VCaP (cell line): ENCODE results near the gene LPCAT4.
A peak's percentile ranks its signal among the peaks of the same experiment; 100 is the strongest.

ENCODE experiments used
- H3K27ac ChIP-seq: fragments of 450-650 bp; 2 replicates; pipeline ENCODE4 v1.5.1; 2017
- TF ChIP-seq, protein P1 (sequence below): fragments of 450-650 bp; conservative IDR thresholded peaks from 2 replicates; pipeline ENCODE4 v1.5.1; 2017; ENCODE audit warnings: mild to moderate bottlenecking, moderate library complexity

LPCAT4 gene

DNA sequence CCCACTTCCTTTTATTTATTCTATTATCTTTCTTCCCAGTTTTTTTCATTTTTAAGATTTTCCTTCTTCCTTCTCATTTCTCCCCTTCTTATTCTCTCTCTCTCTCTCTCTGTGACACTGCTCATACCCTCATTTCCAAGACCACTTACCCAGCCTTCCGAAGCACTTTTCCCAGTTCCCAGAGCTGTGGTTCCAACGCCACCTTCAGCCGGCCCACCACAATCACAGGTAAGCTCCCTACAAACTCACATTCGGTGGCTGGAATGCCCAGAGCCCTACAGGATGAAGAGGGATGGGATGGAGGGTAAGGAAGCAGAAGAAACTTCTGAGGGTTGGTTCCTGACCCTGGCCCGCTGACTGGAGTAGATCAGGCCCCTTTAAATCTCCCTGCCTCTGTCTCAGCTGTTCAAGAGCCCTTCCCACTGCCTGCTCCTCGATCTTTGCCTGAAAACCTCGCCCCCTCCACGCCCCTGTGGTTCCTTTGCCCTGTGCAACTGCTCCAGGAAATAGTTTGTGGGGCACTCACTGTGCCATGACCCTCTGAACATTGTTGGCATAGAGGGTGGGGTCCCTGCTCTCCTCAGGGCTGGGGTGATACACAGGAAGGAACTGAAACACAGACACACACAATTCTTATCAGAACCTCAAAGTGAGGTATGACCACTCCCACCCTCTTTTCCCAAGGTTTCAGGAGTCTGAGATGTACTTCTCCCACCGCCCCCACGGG lies 4.8 kb downstream of the LPCAT4 start:
- TF ChIP-seq, protein P1, sequence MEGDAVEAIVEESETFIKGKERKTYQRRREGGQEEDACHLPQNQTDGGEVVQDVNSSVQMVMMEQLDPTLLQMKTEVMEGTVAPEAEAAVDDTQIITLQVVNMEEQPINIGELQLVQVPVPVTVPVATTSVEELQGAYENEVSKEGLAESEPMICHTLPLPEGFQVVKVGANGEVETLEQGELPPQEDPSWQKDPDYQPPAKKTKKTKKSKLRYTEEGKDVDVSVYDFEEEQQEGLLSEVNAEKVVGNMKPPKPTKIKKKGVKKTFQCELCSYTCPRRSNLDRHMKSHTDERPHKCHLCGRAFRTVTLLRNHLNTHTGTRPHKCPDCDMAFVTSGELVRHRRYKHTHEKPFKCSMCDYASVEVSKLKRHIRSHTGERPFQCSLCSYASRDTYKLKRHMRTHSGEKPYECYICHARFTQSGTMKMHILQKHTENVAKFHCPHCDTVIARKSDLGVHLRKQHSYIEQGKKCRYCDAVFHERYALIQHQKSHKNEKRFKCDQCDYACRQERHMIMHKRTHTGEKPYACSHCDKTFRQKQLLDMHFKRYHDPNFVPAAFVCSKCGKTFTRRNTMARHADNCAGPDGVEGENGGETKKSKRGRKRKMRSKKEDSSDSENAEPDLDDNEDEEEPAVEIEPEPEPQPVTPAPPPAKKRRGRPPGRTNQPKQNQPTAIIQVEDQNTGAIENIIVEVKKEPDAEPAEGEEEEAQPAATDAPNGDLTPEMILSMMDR = no peak
- no peak overlapping the region for H3K27ac ChIP-seq

DNA sequence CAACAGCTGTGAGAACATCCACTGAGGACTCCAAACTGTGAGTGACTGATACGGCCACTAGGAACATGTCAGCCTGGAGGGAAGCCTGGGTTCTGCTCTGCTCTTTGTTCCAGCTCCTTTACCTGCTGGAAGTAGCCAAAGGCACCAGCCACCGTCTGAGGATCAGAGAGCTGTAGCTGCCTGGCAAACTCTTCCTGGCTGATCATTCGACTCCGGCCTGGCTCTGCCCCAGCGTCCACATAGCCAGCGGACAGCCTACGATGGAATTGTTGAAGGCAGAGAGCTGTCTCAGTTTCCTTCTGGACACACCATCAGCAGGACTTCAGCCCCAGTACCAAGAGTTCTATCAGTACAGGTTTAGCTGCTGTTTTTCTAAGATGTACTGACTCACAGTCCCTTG lies 5.7 kb downstream of the LPCAT4 start:
- TF ChIP-seq, protein P1 = no peak
- H3K27ac ChIP-seq = no peak overlapping the region

DNA sequence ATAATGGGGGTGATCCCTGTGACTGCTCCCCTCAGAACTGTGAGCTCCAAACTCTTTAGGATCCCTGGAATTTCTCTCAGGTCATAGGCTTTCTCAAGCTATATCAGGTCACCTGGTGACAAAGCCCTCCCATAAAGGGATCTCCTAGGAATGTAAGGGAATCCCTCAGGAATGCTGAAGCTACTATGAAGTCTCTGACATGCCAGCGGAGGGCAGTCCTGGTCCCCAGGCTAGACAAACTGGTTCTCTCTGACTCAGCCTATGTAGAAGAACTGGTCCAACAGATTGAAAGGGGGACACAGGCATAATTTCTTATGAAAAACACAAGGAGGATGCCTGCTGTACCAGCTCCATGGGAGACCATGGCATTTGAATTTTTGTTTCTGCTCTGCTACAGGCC lies 6.7 kb downstream of the LPCAT4 start:
- TF ChIP-seq, protein P1 = no peak
- no peak overlapping the region for H3K27ac ChIP-seq

DNA sequence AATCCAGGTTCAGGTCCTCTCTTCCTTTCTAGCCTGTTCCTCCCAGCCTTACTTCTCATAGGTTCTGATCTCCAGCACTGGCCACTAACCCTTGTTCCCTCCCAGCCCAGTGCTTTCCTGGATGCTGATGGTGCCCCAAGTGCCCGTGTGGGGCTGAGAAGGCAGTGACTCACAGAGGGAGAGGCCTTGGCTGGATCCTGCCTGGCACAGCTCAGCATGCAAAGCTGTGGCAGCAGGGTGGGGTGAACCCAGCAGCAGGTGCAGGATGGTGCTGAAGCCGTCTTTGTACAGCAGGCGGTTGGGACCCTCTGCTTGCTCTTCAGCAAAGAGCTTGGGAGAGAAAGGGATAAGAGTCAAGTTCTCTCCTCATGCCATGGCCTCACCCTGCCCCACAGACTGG lies 7.6 kb downstream of the LPCAT4 start:
- H3K27ac ChIP-seq = no peak overlapping the region
- TF ChIP-seq, protein P1 = no peak

DNA sequence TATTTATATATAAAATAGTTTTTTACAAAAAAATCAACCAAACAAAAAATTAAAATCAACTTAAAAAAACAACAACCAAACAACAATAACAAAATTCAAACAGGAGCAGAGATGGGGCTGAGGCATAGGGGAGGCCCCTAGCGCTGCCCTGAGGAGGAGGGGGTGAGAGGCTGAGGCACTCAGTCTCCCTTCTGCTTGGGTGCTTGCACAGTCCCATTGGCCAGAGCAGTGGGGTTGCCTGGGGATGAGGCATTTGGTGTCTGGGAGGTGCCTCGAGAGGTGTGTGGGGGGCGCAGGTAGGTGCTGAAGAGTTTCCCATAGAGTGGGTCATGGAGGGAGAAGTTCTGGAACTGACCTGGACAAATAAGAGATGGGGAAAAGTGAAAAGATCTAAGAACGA lies 8.0 kb downstream of the LPCAT4 start:
- no peak overlapping the region for H3K27ac ChIP-seq
- TF ChIP-seq, protein P1 = no peak

DNA sequence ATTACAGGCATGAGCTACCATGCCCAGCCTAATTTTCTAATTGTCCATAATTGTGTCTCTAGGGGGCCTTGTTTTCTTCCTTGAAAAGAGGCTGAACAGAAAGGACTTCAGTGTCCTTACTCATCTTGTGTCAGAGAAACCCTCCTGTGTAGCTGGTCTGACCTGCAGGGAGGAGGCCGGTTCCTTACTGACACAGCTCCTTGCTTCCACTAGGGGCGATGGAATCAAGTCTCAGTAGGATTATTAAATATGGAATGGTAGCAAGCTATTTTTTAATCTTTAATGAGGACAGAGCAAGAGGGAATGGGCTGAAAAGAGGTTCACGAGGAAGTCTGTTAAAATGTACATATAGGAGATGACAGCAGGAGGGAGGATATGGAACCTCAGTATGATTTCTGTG lies 8.6 kb downstream of the LPCAT4 start:
- H3K27ac ChIP-seq = no peak overlapping the region
- TF ChIP-seq, protein P1 = peak; percentile 57

DNA sequence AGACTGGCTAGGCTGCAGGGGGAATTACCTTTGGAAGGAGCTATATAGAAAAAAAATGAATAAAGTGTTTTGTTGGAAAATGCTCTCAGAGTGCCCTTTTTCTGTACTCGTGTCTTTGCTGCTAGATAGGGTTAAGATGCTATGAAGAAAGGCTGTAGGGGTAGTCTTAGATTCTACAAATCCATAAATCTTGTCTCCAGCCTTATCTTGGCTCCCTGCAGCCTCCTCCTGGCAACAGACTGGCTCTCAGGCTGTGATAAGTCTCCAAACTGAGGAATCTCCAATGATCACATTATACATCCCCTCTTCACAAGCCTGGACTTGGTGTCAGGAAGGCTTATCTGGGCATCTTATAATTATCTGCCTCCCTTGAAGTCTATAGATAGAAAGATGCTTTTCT lies 9.3 kb downstream of the LPCAT4 start:
- H3K27ac ChIP-seq = no peak overlapping the region
- TF ChIP-seq, protein P1 = no peak
